A673 (cell line): Measurements from ENCODE around the gene METTL9. TPM values are rescaled to one million over a fixed set of nuclear protein-coding genes. Genes with fewer than 3 reads are reported as not detected.

Experiments used
- BruUV-seq: library from RNA; stranded (reverse); fragments of 400-500 nt; replicated peaks from 2 replicates; lab custom pipeline; 2021; lab: Mats Ljungman, UMichigan
- CTCF ChIA-PET: fragments of 300-600 bp; sonication (Branson Sonifier 250); formaldehyde crosslinking; loops from one replicate; lab custom pipeline; 2022; ENCODE audit warnings: antibody characterized with exemption; lab: Charles Lee
- POLR2A ChIA-PET: fragments of 300-600 bp; sonication (Branson Sonifier 250); formaldehyde crosslinking; loops from one replicate; lab custom pipeline; 2022; ENCODE audit warnings: antibody characterized with exemption; ENCODE audit not compliant: low non-redundant PET; lab: Charles Lee
- DNase-seq: peaks from one replicate; pipeline ENCODE4 v3.0.0-alpha.2; 2015; ENCODE audit warnings: low spot score
- H3K27ac ChIP-seq: fragments of 200-600 bp; sonication (generic); 2 replicates; pipeline ENCODE4 v1.5.1; 2016; ENCODE audit warnings: mixed run types, low read depth, mild to moderate bottlenecking, mixed read lengths, antibody characterized with exemption, low read length; ENCODE audit not compliant: poor library complexity, severe bottlenecking
- H3K27me3 ChIP-seq: fragments of 200-600 bp; sonication (generic); replicated peaks from 2 replicates; pipeline ENCODE4 v1.6.1; 2017; ENCODE audit warnings: mixed run types, low read depth, mild to moderate bottlenecking, mixed read lengths, antibody characterized with exemption, low read length; ENCODE audit not compliant: insufficient read depth, poor library complexity
- H3K36me3 ChIP-seq: fragments of 200-600 bp; sonication (generic); 2 replicates; pipeline ENCODE4 v1.6.1; 2016; ENCODE audit warnings: mixed run types, mild to moderate bottlenecking, mixed read lengths, antibody characterized with exemption, low read length; ENCODE audit not compliant: insufficient read depth, poor library complexity, severe bottlenecking
- H3K4me1 ChIP-seq: fragments of 200-600 bp; sonication (generic); 2 replicates; pipeline ENCODE4 v1.6.1; 2017; ENCODE audit warnings: mixed run types, mild to moderate bottlenecking, mixed read lengths, antibody characterized with exemption, low read length; ENCODE audit not compliant: insufficient read depth, poor library complexity, severe bottlenecking
- H3K4me3 ChIP-seq: fragments of 200-600 bp; sonication (generic); 2 replicates; pipeline ENCODE4 v1.5.1; 2016; ENCODE audit warnings: low read depth, mixed run types, mild to moderate bottlenecking, mixed read lengths, low read length; ENCODE audit not compliant: poor library complexity, severe bottlenecking
- H3K9me3 ChIP-seq: fragments of 200-600 bp; sonication (generic); 2 replicates; pipeline ENCODE4 v1.6.1; 2016; ENCODE audit warnings: mixed run types, low read depth, mild to moderate bottlenecking, mixed read lengths, antibody characterized with exemption, low read length; ENCODE audit not compliant: poor library complexity, severe bottlenecking
- EZH2 ChIP-seq: fragments of 200-600 bp; sonication (generic); IDR thresholded peaks from 2 replicates; pipeline ENCODE4 v1.6.1; 2017; ENCODE audit warnings: borderline replicate concordance, low read depth, mild to moderate bottlenecking, mixed read lengths, antibody characterized with exemption, low read length; ENCODE audit not compliant: poor library complexity, severe bottlenecking
- intact Hi-C: fragments of 100-400 bp; cut with micrococcal nuclease; formaldehyde crosslinking; loops from one replicate; pipeline ENCODE4 v1.10.0; 2022; ENCODE audit not compliant: unreplicated experiment
- total RNA-seq: library from RNA; stranded (reverse); gene quantifications from 2 replicates; pipeline ENCODE4 v1.2.3, GENCODE V29; 2021
- TF ChIP-seq, protein P1 (sequence below): fragments of 300-800, 200-600 bp; sonication (generic); conservative IDR thresholded peaks from 2 replicates; pipeline ENCODE4 v1.5.1; 2017; ENCODE audit warnings: low read depth, mild to moderate bottlenecking, antibody characterized with exemption, low read length, moderate library complexity, mixed read lengths

METTL9 gene
- total RNA-seq, 1 experiment from 2014 or later = 151 TPM

DNA sequence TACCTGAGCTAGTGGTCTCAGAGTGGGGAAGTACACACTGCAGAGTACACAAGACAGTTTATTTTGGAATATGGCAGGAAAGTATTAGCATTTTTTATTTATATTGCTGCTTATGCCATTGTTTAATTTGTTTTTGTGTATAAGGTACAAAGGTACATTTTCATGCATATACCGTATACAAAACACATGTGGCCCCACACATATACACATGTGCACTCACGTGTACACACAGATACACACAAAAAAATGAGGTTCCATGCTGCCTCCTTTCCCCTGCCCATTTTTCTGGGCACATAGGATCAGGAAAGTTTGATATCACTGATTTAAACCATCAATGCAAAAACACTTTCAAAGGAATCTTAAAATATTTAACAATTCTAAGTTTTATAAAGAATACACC lies 40.1 kb downstream of the METTL9 start:
- peaks cover 13% of the 10 kb centered on the region for H3K4me1 ChIP-seq
- H3K9me3 ChIP-seq = no peaks in the 10 kb centered on the region
- H3K36me3 ChIP-seq = peaks cover 3% of the 10 kb centered on the region
- no peaks in the 10 kb centered on the region for H3K27me3 ChIP-seq
- BruUV-seq = no TSS peak
- DNase-seq = no peak
- intact Hi-C loops = no loop called here
- H3K4me3 ChIP-seq = no peak overlapping the region
- CTCF ChIA-PET = no interaction called here
- TF ChIP-seq, protein P1, sequence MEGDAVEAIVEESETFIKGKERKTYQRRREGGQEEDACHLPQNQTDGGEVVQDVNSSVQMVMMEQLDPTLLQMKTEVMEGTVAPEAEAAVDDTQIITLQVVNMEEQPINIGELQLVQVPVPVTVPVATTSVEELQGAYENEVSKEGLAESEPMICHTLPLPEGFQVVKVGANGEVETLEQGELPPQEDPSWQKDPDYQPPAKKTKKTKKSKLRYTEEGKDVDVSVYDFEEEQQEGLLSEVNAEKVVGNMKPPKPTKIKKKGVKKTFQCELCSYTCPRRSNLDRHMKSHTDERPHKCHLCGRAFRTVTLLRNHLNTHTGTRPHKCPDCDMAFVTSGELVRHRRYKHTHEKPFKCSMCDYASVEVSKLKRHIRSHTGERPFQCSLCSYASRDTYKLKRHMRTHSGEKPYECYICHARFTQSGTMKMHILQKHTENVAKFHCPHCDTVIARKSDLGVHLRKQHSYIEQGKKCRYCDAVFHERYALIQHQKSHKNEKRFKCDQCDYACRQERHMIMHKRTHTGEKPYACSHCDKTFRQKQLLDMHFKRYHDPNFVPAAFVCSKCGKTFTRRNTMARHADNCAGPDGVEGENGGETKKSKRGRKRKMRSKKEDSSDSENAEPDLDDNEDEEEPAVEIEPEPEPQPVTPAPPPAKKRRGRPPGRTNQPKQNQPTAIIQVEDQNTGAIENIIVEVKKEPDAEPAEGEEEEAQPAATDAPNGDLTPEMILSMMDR = no peak
- TF ChIP-seq EZH2 = no peak
- no peak overlapping the region for H3K27ac ChIP-seq
- POLR2A ChIA-PET = no interaction called here

DNA sequence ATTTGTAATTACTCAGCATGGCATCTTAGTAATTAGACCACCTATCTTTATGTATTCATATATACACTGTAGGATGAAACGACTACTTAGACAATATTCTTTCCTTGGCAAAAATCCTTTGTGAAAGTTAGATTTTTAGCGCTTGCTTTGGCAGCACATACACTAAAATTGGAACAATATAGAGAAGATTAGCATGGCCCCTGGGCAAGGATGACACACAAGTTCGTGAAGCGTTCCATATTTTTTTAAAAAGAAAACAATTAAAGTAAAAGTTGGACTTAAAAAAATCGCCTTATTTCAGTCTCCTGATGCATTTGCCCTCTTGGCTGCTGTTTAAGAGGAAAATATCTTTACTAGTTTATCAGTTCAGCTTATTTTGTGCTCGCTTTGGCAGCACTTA lies 42.5 kb downstream of the METTL9 start:
- Histone ChIP-seq H3K27me3 (no peaks in the 10 kb centered on the region), H3K9me3 (no peaks in the 10 kb centered on the region), H3K36me3 (peaks cover 3% of the 10 kb centered on the region), H3K27ac (no peak overlapping the region), H3K4me1 (peaks cover 13% of the 10 kb centered on the region), H3K4me3 (no peak overlapping the region)
- POLR2A ChIA-PET = no interaction called here
- TF ChIP-seq, protein P1 = no peak
- TF ChIP-seq EZH2 = no peak
- intact Hi-C loops = loop anchor here (5.0 kb wide), 2 partner anchors 45 to 340 kb away; partner anchors contain the start of gene METTL9
- CTCF ChIA-PET = no interaction called here
- no peak for DNase-seq
- no TSS peak for BruUV-seq

DNA sequence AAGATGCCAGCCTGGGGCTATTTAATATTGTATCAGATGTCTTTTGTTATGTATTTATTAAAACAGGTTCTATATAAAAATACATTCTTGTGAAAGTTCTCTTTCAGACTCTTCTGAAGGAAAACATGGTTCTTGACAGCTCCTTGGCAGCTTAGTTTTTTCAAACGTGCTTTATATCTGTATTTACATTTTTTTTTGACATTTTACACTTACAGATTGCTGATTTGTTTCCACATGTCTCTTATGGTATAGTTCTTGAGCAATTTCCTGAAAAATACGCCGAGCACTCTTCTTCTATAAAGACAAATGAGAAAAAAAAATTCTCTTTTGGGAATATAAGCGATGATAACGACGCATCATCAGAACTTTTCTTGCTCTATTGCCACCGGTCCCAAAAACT lies 43.5 kb downstream of the METTL9 start:
- ChIA-PET POLR2A (no interaction called here), CTCF (no interaction called here)
- Histone ChIP-seq H3K9me3 (no peaks in the 10 kb centered on the region), H3K27me3 (no peaks in the 10 kb centered on the region), H3K4me3 (no peak overlapping the region), H3K27ac (no peak overlapping the region), H3K4me1 (peaks cover 13% of the 10 kb centered on the region), H3K36me3 (peaks cover 3% of the 10 kb centered on the region)
- no TSS peak for BruUV-seq
- no peak for DNase-seq
- intact Hi-C loops = loop anchor here (5.0 kb wide), 2 partner anchors 46 to 341 kb away; partner anchors contain the start of gene METTL9
- no peak for TF ChIP-seq EZH2
- TF ChIP-seq, protein P1 = no peak
